ENCODE measurements around the gene SULT6B1.

GRCh38 chr2:37228788-37229187 lies 40.3 kb upstream of the SULT6B1 start:
- TF ChIP-seq, protein P1, sequence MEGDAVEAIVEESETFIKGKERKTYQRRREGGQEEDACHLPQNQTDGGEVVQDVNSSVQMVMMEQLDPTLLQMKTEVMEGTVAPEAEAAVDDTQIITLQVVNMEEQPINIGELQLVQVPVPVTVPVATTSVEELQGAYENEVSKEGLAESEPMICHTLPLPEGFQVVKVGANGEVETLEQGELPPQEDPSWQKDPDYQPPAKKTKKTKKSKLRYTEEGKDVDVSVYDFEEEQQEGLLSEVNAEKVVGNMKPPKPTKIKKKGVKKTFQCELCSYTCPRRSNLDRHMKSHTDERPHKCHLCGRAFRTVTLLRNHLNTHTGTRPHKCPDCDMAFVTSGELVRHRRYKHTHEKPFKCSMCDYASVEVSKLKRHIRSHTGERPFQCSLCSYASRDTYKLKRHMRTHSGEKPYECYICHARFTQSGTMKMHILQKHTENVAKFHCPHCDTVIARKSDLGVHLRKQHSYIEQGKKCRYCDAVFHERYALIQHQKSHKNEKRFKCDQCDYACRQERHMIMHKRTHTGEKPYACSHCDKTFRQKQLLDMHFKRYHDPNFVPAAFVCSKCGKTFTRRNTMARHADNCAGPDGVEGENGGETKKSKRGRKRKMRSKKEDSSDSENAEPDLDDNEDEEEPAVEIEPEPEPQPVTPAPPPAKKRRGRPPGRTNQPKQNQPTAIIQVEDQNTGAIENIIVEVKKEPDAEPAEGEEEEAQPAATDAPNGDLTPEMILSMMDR (IDR thresholded peaks at IDR 0.05): no peak
- TF ChIP-seq POLR2A (IDR thresholded peaks at IDR 0.05): no peak

Data from heart left ventricle (tissue), 13 donors.